Muscle of back (tissue), 11 donors: ENCODE results near the gene CEP112. TPM values are rescaled to one million over a fixed set of nuclear protein-coding genes. Genes with fewer than 3 reads are reported as not detected.
"Not testable (repeated sequence)": the region's sequence is repeated elsewhere in the genome, so short reads cannot be mapped to it uniquely, and the experiment has no call there.

Experiments
- DNase-seq, 3 donors: peaks; one replicate each; pipeline versions ENCODE4 v3.0.0 to v3.0.0-alpha.2; 2013
- polyA plus RNA-seq, 10 donors: library from polyadenylated mRNA; unstranded; fragments of 120-200 nt; gene quantifications; one replicate each; pipeline ENCODE4 v1.2.1, GENCODE V29; 2013; ENCODE audit not compliant: insufficient read length in 10 of 10

CEP112 gene
- polyA plus RNA-seq, 10 donors: 14.3 to 21.3 (median 17.8) TPM

DNA sequence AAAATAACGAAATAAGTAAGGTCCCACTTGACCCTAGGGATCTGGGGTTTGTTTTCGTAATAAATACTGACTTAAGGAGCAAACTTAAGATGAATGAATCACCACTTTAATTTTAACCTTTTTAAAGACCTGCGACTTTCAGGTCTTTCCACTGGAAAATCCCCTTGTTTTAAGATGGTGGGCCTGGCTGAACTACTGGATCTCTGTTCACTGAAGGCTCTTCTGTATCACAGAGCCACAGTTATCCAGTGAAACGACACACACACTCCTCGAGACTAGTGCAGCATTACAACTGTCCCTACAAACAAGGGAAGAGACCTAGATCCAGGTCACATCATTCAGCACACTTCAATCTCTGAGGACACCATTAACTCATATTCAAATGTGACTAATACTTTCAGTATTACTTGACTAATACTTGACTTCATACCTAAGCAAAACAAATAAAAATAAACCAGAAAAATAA, 299.0 kb downstream of the CEP112 start:
- DNase-seq: no peak

DNA sequence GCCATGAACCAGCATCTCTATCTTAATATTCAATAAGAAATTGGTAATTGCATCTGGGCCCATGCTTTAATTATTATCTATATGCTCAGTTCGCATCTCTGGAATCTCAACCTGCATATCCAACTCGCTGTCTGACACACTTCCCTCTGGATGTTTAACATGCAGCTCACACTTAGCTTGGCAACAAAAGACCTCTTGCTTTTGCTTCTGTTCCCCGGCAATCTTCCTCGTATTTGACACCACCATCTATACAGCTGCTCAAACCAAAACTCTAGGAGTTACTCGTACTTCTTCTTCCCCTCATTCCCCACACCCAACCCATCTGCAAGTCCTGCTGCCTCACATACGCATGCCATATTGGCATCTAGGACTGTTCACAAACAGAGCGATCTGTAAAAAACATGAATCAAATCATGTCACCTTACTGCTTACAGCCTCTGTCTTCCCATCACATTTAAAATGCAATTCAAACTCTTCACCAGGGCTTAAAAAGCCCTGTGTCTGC, 300.6 kb downstream of the CEP112 start:
- DNase-seq: no peak

DNA sequence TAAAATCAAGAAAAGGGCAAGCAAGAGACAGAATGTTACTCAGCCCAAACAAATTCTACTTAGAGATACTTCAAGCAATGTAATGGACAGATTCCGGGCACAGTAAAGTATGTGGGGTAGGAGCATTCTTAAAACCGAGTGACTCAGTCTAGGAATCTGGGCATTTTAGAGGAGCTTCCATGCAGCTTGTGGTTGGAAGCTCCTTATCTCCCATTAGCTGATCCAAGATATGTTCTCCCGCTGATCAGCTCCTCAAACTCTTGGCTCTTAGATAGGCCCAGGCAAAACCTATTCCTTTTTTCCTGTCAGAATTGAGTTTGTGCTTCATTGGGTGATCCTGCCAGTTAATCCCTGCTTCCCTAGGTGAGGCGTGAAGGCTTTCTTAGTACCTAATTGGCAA, 303.3 kb downstream of the CEP112 start:
- DNase-seq: peak in 1 of 3 donors; percentile 44

DNA sequence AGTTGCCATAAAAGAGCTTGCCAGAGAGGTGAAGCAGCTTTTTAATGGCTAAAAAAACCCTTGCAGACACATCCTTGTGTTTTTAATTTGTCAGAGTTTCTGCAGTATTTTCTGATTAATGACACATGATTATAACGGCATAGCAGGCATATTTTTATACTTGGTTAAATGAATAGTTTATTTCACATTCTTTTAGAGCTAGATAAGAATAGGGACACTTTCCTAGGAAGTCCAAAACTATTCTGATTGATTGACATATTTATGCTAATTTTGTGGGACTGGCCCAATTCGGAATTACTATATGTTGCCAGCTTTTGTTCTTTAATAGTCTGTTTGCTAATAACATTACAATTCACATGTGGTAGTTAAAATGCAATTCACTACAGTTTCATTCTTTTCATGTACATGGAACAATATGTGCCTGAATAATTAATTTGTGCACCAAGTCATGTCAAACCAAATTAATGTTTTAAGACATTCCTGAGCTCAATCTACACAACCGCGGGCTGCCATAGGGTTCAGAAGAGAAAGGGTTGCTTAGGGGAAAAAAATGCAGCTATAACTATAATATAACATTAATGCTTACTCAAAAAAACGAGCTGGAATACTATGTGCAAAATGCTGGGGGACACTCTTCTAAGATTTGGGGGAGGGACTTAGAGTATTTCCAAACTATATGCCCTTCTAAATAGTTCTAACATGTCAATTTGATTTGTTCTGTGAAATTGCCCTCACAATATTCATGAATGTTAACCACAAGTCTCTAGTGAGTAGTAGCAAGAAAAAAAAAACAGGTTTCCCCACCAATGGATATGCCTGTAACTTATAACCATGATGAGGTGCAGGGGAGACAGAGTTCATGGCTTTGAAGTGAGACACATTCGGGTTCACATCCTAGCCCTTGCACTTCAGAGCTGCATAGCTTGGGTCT, 305.4 kb downstream of the CEP112 start:
- peak in 1 of 3 donors; percentile 44 for DNase-seq

GRCh38 chr17:65885541-65886312, 306.2 kb downstream of the CEP112 start:
- peak in 1 of 3 donors; percentile 7 for DNase-seq

GRCh38 chr17:65876985-65877384, 314.9 kb downstream of the CEP112 start:
- no peak for DNase-seq

DNA sequence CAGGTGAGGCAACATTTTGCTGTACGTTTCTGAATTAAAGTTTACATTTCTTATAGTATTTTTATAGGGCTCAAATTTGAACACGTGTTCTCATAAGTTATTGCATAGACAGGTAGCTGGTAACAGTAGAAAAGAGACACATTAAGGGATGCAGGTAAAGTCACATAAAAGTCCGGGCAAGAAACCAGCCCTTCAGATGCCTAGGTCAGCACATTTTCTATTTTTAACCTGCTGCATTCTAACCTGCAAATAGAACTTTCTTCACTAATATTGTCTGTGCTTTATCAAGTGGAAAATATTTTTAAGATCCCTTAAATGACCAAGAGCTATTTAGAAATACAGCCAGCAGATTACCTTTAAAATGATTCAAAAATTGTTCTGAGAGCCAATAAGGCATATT, 323.1 kb downstream of the CEP112 start:
- DNase-seq: no peak

GRCh38 chr17:65867014-65867413, 324.9 kb downstream of the CEP112 start:
- no peak for DNase-seq

- DNase-seq: no peak
Observed at GRCh38 chr17:65865715-65866425, 326.1 kb downstream of the CEP112 start.

DNA sequence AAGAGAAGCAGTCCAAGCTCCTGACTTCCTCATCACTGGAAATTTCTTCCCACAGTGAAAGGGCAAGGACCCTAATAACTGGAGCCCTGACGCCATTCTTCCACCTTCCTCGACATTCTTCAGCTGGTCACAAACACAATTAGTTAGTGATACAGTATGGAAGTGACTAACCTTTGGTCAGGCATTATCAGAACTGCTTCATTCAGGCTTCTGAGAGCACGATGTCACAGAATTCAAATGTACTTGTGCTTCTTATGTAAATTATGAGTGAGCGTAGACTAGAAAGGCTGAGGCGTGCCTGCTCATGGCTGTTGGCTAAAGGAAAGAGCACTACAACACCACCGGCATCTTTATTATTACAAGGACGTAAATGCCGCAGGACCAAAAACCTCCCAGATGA, 327.5 kb downstream of the CEP112 start:
- DNase-seq: no peak

- DNase-seq: peak in 1 of 3 donors; percentile 26
Observed at GRCh38 chr17:65857718-65858117, 334.2 kb downstream of the CEP112 start.

- no peak for DNase-seq
Observed at GRCh38 chr17:65856865-65857264, 335.1 kb downstream of the CEP112 start.

GRCh38 chr17:65855675-65856074, 336.3 kb downstream of the CEP112 start:
- DNase-seq: no peak

DNA sequence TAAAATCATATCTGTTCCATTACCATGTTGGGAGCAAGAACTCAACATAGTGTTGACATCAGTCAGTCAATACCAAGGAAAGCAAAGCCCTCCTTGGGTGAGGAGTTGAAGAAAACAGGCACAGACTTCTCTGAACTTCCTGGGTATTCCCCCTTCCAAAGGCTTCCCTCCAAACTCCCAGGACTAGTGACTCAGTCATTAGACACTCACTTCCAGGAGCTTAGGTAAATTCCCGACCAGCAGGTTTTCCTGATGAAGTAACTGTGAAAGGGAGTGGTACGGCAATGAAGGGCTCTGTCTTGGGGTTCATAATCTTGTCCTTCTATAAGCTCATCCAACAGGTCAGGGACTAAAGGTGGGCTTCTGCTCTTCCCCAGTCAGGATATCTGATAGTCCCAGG, 336.7 kb downstream of the CEP112 start:
- DNase-seq: no peak

GRCh38 chr17:65853816-65854215, 338.1 kb downstream of the CEP112 start:
- no peak for DNase-seq

GRCh38 chr17:65852911-65853310, 339.0 kb downstream of the CEP112 start:
- DNase-seq: peak in 2 of 3 donors; percentile 17 to 21

- peak in 2 of 3 donors; percentile 10 to 18 for DNase-seq
Observed at GRCh38 chr17:65851965-65852736, 339.8 kb downstream of the CEP112 start.

DNA sequence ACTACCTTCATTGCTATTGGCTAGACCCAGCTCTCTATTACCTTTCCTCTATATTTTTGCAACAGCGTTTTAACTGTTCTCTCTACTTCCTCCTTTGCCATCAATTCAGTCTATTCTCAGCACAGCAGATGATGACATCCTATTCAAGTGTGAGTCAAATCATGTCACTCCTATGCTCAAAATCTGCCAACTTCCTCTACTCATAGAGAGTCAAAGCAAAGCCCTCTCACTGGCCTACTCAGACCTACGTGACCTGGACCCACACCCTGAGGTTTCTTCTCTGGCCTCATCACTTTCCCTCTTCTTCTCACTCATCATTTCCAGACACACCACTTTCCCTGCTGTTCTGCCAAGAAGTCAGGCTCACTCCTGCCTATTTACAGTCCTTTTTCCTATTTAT, 341.4 kb downstream of the CEP112 start:
- DNase-seq: peak; percentile 8 to 29 (median 16)

- DNase-seq: no peak
Observed at GRCh38 chr17:65848751-65849150, 343.2 kb downstream of the CEP112 start.

DNA sequence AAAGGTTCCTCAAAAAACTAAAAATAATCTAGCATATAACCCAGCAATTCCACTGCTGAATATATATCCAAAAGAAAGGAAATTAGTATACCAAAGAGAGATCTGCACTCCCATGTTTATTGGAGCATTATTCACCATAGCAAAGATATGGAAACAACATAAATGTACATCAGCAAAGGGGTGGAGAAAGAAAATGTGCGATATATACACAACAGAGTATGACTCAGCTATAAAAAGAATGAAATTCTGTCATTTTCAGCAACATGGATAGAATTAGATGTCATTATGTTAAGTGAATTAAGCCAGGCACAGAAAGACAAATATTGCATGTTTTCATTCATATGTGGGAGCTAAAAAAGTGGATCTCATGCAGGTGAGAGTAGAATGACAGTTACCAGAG, 350.8 kb downstream of the CEP112 start:
- no peak for DNase-seq

DNA sequence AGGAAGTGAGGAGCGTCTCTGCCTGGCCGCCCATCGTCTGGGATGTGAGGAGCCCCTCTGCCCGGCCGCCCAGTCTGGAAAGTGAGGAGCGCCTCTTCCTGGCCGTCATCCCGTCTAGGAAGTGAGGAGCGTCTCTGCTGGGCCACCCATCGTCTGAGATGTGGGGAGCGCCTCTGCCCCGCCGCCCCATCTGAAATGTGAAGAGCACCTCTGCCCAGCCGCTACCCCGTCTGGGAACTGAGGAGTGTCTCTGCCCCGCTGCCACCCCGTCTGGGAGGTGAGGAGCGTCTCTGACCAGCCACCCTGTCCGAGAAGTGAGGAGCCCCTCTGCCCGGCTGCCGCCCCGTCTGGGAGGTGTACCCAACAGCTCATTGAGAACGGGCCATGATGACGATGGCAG, 354.7 kb downstream of the CEP112 start:
- DNase-seq: not testable (repeated sequence)
